Activated gamma-delta T cell (primary cell): Measurements from ENCODE around the gene TTC31.
"Not testable (repeated sequence)": the region's sequence is repeated elsewhere in the genome, so short reads cannot be mapped to it uniquely, and the experiment has no call there.

ENCODE experiments used
- DNase-seq: peaks from one replicate; lab custom pipeline; 2025; lab: John Stamatoyannopoulos, UW

TTC31 gene

DNA sequence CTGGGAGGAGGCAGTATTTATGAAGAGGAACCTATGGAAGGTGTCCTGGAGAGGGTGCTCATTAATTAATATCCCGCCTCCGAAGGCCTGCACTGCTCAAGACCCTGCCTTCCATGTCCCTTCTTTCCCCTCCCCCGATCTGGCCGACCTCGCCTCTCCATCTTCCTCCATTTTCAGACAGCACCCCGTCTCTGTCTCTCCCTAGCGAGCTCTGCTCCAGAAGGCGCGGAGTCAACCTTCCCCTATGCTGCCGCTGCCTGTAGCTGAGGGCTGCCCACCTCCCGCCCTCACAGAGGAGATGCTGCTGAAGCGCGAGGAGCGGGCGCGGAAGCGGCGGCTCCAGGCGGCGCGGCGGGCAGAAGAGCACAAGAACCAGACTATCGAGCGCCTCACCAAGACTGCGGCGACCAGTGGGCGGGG is 25.7 kb upstream of the TTC31 start:
- no peak for DNase-seq

DNA sequence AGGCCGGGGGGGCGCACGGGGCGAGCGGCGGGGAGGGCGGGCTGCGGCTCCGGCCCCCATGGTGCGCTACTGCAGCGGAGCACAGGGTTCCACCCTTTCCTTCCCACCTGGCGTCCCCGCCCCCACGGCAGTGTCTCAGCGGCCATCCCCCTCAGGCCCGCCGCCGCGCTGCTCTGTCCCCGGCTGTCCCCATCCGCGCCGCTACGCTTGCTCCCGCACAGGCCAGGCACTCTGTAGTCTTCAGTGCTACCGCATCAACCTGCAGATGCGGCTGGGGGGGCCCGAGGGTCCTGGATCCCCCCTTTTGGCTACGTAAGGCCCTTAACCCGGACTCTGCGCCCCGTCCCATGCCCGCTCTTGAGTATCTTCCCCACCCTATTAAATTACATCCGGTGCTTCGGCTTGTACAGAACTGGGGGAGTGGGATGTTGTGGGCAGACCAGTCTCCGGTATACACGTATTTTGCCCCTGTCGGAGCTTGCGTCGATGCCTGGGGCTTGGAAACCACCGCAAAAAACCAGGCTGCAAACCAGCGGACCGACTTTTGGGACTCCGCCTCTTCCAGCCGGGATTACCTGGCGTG is 25.2 kb upstream of the TTC31 start:
- DNase-seq = peak; percentile 77

DNA sequence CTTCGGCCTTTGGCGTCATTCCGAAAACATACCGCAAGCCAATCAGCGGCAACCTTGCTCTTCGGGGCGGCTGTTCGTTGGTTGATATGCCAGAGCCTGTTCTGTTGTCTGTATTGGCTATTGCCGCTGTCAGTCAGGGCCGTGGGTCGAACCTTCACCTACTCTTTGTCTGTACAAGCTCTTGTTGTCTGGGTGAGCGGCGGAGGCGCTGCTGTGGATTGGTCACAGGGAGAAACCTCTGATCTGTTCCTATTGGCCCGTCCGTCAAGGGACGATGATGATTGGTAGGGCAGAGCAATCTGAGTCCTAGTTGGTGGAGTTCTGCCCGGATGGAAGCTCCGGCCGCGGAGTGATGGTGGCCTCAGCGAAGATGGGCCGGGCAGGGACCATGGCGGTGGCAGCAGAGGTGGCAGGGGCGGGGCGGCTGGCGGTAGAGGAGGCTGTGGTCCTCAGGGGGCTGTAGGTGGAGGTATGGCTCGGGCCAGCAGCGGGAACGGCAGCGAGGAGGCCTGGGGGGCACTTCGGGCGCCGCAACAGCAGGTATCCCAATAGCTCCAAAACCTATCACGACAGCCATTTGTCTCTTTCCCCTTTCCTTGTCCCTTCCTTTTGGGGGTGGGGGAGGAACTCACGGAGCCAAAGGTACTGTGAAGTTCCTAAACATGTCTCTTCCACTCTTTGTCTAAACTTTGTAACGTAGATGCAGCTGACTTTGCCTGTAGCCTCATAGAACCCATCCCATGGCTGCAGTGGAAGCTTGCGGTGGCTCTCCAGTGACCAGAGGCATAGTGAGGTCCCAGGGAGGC is 24.5 kb upstream of the TTC31 start, which contains the start of gene WBP1:
TSS of gene WBP1 (plus strand) at position 307 of the 806 bp plus-strand sequence. CDS start at position 472, 165 bp downstream.
- peak; percentile 75 for DNase-seq

DNA sequence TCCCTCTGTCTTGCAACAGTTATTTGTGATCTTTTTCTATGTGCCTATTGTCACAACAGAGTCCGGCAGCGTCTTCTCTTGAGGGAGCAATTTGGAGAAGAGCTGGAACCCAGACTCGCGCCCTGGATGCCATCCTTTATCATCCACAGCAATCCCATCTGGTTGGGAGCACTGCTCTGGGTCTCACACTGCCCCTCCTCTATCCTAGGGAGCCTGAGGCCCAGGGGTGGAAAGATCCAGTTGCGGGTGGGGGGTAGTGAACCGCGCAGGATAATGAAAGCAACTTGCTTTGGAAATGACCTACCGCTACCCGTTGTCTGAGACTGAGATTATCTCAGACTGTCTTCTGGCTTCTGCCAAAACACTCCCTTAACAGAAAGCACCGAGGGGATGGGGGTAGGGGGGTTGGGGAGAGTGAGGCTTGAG is 23.9 kb upstream of the TTC31 start:
- no peak for DNase-seq

DNA sequence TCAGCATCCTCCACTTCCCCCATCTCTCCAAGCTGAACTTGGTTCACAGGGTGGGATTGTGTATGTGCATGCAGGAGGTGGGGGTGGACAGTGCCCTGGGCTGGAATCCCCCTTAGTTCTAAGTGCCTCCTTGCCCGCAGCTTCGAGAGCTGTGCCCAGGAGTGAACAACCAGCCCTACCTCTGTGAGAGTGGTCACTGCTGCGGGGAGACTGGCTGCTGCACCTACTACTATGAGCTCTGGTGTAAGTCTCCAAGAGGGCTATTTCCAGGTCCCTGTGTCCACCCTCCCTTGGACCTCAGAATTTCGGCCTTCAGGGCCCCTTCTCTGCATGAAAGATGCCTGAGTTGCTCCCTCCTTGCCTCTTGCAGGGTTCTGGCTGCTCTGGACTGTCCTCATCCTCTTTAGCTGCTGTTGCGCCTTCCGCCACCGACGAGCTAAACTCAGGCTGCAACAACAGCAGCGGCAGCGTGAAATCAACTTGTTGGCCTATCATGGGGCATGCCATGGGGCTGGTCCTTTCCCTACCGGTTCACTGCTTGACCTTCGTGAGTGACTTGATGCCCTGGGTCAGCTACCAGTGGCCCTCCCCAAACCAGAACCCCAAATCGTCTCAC is 23.3 kb upstream of the TTC31 start:
- not testable (repeated sequence) for DNase-seq

DNA sequence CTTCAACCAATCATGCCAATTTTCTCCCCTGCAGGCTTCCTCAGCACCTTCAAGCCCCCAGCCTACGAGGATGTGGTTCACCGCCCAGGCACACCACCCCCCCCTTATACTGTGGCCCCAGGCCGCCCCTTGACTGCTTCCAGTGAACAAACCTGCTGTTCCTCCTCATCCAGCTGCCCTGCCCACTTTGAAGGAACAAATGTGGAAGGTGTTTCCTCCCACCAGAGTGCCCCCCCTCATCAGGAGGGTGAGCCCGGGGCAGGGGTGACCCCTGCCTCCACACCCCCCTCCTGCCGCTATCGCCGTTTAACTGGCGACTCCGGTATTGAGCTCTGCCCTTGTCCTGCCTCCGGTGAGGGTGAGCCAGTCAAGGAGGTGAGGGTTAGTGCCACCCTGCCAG is 22.7 kb upstream of the TTC31 start:
- not testable (repeated sequence) for DNase-seq

DNA sequence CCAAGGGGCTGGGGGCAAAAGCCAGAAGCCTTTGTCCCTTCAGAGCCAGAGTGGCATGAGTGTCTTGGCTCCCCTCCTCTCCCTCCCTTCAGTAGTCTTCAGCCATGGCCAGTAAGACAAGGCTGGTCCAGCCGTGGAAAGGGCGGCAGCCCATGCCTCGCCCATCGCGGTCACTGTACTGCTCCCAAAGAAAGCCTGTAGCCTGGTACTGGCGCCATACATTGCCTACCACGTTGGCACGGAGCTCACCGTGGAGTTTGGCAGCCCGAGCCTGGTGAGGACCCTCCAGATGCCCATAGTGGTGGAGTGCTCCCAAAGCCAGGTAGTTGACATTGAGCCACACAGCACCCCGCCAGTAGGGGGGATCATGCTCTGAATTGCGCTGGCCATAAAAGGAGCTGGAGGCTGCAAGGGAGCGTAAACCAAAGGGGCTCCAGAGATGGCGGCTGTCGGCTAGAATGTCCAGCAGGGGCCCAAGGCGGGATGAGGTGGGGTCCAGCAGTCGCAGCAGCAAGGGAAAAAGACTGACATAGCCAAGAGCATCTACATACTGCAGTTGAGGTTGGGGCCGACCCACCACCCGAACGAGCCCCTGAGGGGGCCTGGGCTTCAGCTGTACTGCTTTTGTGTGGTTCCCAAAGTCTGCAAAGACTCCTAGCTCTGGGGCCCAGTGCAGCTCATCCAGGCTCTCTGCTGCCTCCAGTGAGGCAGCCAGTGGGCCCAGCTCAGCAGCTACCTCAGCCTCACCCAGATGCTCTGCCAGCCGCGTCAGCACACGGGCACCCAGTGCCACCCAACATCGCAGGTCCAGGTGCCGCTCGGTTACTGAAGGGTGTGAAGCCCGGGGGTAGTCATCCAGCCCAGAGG is 21.5 kb upstream of the TTC31 start:
- DNase-seq = no peak

DNA sequence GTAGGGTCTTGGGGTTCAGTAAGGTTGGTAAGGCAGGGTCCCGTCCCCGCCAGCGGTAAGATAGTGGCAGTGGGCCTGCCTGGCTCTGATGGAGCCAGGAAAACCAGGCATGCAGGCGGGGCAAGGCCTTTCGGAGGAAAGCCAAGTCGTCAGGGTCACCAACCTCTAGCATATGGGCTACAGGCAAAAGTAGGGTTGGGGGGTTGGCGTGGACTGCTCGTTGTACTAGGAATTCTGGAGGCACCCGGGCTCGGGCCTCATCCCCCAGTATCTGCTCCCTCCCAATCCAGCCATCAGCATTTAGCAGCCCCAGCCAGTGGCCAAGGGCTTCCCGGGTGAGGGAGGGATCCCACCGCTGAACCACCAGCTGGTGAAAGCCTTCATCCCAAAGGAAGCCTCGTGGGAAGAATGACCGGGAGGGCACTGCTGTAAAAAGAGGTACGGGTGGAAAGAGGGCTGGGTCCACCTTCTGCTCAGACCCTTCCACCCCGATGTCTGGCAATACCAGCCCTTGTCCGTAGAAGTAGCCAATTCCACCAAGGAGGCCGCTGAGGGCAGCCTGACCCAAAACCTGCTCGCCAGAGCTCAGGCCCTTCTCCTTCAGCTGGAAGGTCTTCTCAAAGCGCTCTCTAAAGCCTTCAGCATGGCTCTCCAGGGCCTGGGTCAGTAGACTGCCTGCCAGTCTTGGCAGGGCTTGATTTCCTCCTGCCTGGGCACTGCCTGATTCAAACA is 20.7 kb upstream of the TTC31 start:
- no peak for DNase-seq

DNA sequence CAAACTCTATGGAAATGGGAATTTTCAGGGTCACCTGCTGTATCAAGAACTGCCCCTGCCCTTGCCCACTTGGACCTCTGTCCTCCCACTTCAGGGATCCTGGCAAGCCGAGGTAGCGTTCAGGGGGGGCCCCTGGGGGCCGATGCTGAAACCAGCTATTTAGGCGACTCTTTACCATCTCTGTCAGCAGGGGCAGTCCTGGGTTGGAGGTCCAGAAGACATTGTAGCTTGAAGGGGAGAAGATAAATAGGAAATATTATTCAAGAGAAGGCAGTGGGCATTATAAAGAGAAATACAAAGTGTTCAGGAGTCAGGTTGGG is 20.1 kb upstream of the TTC31 start:
- DNase-seq = no peak

DNA sequence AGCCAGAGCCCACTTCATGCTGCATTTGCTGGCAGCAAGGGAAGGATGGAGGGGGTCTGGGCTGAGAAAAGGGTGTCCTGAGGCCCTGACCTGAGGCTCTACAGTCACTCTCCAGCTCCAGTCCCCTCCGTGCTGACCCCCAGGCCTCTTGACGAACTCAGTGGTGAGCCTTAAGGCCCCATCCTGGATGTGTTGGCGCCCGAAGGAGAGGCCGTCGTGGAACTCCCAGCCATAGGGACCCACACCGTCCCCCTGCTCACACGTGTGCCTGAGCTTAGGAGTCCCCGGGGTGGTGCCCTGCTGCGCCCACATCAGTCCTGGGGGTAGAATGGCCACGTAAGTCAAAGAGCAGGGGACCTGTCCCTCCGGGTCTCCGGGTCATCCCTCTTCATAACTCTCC is 18.5 kb upstream of the TTC31 start:
- DNase-seq = no peak

DNA sequence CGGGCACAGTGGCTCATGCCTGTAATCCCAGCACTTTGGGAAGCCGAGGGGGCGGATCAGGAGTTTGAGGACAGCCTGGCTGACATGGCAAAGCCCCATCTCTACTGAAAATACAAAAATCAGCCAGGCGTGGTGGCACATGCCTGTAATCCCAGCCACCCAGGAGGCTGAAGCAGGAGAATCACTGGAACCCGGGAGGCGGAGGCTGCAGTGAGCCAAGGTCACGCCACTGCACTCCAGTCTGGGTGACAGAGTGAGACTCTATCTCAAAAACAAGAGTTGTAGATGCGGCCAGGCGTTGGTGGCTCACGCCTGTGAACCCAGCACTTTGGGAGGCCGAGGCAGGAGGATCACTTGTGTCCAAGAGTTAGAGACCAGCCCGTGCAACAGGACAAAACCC is 12.1 kb upstream of the TTC31 start:
- DNase-seq = not testable (repeated sequence)

DNA sequence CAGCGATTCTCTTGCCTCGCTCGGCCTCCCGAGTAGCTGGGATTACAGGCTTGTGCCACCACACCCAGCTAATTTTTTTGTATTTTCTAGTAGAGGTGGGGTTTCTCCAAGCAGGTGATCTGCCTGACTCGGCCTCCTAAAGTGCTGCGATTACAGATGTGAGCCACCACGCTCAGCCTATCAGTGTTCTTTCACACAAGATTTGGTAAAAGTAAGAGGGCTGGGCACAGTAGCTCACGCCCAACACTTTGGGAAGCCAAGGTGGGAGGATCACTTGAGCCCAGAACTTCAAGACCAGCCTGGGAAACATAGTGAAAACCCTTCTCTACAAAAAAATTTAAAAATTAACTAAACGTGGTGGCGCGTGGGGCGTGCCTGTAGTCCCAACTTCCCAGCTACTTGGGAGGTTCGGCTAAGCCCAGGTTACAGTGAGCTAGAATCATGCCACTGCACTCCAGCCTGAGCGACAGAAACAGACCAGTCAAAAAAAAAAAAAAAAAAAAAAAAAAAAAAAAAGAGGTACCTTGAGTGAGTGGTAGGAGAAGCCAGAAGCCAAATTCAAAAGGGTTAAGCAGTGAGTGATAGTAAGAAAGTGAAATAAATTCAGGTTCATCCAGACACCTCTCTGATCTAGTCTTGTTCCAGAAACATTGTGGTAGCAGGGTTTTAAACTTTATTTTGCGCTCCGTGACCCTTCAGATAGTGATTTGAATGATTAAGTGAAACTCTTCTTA is 11.4 kb upstream of the TTC31 start:
- no peak for DNase-seq

DNA sequence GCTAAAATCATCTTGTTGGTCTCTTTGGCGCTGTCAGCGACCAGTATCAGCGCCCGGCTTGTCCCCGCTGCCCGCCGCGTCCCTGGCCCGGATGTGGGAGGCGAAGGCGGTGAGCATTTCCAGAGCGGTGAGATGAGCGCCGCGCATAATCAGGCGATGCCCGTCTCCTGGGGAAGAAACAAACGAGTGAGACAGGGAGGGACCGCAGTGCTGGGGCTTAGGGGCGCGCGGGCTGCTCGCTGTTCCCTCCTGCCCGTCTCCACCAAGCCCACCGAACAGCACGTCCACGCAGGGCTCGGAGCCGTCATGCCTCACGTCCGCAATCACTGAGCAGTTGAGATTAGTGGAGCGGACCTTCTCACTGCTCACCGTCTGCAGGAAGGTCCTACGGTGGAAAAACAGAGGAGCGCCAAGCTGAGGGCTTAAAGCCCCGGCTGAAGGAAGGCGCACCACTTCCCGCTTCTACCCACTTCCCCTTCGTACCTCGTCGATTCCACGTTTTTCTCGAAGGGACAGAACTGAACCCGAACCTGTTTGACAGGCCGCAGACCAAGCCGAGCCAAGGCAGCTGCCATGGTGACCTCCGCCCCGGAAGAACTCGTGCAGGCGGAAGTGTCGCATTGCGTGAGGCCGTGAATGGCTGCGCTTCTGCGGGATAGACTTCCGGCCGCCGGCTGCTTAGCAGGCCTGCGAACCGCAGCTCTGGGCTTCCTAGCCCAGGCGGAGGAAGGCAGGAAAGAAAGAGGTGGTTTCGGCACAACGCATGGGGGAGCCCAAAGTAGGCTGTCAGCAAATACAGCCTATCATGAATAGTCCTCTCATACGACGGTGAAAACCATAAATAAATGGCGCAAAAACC is 10.6 kb upstream of the TTC31 start, which contains the start of gene MRPL53:
TSS of gene MRPL53 (minus strand) at position 595 of the 859 bp plus-strand sequence. CDS start at position 575, 20 bp downstream.
- DNase-seq = peak; percentile 84

DNA sequence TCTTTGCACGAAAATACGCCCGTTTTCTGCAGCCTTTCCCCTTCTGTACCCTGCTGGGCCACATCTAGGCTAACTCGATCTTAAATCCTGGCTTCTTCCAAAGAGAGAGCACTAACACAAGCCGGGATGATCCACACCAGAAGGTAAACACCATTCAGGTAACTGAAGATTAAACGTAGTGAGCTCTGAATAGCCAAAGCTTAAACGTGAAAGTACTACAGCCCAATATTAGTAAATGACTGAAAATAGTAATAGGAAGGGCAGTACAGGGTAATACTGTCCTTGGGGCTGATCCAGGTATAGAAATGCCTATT is 10.0 kb upstream of the TTC31 start:
- DNase-seq = no peak

DNA sequence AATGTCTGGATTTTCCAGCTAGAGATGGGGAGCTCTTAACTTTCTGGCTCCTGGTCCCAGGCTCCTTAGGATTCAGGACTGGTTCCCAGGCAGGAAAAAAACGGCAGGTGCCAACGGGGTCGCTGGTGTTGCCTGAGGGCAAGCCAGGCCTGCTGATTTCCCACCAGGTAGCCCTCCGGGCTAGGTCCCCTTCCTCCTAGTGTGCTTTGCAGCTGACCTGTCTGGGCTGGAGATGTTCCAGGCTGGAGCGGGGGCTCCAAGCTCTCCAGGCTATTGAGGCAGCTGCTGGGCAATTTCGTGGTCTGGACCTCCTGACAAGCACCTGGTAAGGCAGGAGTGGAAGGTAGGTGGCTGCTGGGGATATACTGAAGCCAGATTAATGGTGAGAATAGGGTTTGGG is 8.4 kb upstream of the TTC31 start:
- no peak for DNase-seq

DNA sequence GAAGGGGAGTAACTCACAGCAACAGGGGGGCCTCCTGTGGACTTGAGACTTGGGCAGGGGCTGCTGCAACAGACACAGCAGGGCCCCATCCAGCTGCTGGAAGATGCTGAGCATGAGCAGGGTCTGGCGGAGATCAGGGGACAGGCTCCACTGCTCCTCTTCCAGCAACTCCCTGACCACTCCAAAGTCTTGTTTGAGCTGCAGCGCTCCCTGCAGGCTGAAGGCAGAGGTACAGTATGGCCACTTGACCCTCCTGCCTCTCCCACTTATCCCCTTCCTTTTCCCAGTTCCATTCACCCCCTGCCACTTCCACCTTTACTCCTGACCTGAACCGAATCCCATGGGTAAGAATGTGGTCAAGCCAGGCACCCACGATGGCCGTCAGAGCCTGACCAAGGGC is 8.0 kb upstream of the TTC31 start:
- DNase-seq = no peak

DNA sequence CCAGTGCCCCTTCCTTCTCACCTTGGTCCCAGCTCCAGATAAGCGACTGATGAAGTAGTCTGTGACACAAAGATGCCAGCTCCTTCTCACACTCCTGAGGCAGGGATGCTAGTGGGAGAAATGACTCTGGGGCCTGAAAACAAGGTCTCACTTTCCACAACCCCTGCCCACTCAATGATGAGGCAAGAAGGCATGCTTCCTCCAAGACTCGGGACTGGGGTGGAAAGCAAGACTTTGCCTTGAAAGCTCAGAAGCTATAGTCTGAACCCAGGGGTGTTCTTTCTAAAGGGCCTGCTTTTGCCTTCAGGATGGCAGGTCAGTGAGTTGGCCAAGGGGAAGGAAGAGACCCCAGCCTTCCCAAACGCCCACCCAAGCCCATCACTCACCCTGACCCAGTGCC is 1.4 kb upstream of the TTC31 start:
- DNase-seq = no peak

DNA sequence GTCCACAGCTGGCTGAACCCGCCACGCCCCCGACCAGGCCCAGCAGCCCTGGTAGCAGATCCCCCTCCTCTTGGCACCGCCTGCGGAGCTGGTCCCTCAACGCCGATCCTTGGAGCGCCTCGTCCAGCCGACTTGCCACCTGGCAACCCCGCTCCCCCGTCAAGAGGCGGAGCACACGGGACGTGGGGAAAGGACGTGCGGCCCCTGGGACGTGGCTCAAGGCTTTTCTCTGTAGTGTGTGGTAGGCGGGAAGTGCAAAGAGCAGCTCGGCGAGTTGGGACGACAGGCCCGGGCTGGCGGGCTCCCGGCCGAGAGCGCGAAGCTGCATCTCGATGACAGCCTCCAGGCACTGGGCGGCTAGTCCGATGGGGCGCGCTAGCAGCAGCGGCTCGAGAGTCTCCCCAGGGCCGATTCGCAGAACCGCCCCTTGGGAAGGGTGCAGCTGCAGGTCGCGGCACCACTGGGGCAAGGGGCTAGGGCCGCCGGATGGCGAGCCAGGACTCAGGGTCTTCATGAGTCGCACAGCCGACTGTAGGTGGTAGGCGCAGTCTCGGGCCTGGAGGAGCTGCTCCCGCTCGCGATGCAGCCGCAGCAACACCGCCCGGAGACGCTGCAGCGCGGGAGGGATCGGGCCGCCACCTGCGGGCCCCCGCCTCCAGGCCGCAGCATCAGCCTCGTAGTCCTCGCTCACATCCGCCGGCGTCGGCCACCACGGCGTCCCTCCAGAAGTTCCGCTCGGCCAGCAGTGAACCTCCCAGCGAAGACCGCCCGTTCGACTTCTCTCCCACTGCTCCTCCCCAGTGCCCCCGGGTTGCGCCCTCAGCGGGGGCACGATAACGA is 700 bp upstream of the TTC31 start:
- DNase-seq = peak; percentile 35

DNA sequence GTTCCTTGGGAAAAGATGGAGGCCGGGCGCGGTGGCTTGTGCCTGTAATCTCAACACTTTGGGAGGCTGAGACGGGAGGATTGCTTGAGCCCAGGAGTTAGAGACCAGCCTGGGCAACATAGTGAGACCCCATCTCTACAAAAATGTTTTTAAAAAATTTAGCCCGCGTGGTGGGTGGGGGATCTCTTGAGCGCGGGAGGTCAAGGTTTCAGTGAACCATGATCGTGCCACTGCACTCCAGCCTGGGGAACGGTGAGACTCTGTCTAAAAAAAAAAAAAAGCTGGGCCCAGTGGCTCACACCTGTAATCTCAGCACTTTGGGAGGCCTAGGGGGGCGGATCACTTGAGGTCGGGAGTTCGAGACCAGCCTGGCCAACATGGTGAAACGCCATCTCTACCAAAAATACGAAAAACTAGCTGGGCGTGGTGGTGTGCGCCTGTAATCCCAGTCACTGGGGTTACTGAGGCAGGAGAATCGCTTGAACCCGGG is 839 bp downstream of the TTC31 start:
- not testable (repeated sequence) for DNase-seq
